Stimulated activated CD4-positive, alpha-beta T cell treated with anti-CD3 and anti-CD28 coated beads, TNF-alpha, amount 100 ng/mL, for 4 hours (primary cell): ENCODE measurements around the gene CETN1.

Source experiments
- DNase-seq, 3 experiments: peaks; one replicate each; pipeline ENCODE4 v3.0.0-alpha.2; 2020; ENCODE audit warnings: low read depth in 3 of 3

CETN1 gene

DNA sequence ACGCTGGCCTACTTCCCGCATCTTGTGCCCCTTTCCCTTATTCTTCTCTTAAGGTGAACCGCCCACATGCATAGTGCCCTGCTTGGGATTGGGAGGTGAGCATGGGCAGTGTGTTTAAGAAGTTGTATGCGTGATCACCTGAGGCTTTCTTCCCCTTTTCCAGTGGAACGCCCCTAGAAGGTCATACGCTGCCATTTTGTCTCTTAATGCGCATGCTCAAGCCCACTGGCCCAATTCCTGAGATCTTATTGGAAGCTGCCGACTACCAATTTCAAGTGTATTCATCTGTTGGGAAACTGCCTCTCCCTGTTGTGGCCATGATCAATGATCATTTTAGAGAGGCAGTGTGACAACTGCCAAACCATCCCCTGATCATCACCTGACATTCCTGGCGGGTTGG, 3.3 kb upstream of the CETN1 start:
- no peak for DNase-seq

DNA sequence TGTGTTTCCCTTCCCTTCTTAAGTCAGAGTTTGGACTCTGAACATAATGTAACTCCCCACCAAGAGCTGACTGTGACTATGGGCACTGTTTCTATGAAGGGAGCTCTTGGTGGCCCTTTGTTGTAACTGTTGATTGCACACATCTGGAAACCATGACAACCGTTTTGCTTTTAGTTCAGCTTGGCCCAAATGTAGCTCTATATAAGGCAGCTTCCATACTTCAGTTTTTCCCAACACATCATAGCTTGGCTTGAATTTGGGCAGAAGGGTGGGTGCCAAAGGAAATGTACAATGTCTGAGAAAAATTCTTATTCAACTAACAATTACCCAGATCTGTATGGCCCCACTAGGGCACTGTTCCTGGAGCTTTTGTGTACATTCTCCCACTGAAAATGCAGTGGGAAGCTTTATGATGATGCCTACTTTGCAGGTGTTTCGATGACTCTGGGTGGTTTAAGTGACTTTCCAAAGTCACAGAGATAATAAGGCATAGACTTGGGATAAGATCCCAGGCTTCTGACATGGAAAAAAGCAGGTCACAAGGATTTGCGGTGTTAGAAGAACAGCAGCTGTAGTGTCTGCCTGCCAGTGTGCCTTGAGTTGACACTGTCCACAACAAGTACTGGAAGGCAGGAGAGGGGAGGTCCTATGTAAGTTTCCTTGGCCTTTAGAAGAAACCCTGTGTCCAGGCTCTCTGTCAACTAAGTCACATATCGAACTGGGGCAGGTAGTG, 2.4 kb upstream of the CETN1 start:
- DNase-seq = no peak

DNA sequence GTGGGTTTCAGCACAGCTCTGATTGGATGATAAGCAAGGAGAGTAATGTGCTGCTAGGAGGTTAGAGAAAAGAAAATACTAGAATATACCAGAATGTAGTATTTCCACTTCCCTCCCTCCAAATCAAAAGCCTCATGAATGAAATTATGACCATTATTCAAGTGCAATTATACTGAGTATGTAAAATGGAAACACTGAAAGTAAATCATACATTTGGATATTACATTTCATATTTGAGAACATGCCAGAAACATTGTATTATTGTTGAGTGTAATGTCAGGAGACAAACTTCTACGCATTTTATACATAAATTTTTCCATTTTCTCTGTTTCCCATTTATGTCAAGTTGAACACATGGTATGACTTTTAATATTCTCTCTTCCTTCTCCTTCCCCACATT, 942 bp upstream of the CETN1 start:
- no peak for DNase-seq

DNA sequence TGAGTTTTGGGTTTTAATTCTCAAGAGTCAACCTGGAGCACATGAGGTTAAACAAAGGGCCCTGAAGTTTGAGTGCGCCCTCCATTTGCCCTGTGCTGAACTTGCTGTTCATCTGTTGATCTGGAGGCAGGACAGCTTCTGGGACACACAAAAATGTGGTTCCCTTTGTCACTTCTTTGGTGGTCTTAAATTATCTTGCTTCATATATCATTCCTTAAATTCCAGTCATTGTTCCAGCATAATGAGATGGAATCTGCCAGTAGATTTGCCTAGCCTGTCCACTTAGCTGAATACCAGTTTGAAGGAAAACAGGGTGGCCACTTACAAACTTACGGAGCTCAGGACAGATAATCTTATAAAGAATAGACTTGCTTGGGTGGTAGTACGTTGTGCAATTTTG, 916 bp downstream of the CETN1 start:
- no peak for DNase-seq

DNA sequence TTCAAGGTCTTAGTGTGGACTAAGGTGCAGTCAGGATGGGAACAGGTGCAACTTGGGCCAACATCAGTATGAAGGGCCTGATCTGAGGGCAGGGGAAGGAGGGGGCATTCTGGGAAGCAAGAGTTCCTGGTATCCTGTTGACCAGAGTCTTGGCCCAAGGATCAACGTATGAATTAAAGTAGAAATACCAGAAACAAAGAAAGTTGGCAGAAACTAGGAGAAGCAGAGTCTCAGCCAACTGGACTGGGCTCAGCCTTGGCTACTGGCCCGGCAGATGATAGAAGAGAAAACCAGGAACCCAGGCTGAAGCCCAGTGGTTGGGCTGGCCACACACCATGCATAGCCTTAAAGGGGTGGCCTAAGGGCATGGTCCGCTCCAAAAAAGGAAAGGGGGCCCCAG, 2.3 kb downstream of the CETN1 start:
- DNase-seq = no peak

DNA sequence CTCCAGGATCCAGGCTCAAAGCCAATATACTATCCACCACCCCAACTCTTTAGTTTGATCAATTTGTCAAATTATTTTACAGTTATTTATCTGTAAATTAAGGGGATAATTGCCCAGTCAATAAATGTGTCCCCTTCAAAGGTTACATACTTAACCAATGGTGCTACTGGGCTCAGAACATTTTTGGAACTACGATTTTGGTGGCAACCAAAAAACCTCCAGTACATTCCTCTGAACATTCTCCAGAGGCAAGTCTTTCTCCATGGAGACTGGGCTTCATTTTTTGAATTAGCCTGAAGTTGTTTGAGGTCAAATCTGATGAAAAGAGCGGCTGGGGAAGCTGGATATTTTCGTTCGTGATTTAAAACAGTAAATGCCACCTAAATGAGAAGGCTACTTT, 14.9 kb downstream of the CETN1 start:
- no peak for DNase-seq

DNA sequence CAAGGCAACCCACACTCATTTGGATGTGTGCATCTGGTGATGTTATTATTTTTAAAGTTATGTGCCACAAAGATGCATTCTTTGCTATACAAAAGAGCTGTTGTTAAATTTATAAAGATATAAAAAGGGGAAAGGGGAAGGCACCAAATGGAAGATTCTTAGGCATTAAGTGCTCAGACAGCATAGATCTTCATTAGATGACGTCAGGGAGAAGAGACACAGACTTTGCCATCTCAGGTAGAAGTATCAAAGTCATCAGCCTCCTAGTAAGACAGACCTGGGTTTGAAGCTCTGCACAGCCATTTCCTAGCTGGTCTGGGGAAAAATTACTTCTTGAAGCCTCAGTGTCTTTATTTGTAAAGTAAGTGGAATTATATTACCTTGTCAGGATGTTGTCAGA, 15.4 kb downstream of the CETN1 start:
- DNase-seq = no peak

DNA sequence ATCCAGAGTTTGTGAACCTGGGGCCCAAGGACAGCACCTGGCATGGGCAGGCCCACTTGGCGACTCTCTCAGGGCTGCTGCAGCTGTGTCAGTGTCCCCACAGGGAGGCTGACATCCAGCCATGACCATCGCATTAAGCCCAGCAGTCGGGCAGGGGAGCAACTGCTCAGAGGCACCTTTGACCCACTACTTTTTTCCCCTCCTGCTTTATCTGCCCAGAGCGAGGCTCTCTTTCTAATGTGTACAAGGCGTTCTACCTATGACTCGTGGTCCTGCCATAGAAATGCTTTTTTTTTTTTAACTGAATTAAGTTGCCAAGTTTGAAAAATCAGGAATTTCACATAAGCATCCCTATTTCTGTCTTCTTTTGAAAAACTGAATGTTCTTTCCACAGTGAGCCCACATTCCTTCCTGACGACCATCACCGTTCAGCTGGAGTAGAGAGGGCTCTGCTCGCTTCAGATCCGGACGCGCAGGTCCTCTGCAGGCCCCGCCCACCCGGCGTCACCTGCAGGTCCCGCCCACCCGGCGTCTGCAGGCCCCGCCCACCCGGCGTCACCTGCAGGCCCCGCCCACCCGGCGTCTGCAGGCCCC, 16.2 kb downstream of the CETN1 start:
- no peak for DNase-seq

DNA sequence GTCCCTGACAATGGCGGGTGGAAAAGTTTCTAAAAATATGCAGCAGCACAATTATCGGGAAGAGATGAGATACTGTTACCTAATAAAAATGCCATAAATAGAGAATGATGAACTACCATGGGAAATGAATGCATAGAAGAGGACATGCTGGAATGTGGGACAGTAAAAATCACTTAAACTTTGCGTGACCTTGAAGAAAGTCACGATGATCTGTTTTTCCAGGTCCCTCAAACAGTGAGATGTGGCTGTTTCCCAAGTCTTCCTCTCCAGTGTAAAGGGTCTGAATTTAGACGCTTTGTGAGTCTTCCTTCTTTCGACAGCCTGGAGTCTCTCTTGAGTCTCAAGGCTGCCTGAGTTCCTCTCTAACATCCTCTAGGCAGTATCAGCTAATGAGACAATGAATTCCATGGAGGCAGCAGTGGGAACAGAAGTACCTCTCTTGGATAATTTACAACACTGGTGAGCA, 18.0 kb downstream of the CETN1 start:
- DNase-seq = no peak

DNA sequence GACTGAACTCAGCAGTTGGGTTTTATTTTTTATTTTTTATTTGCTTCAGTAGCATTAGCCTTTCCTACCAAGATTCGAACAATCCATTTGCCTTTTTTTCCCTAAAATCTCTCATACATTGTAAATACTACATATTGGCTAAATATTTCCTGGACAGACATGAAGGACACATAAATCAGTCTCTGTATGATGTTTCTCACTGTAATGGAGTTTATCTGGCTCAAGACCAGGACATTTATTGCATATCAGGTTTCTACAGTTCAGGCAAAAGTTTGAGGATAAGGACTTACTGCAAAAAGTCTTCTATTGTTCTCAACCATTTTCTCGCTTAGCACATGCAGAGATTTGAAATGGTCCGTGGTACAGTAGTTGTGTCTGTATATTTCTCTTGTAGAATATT, 19.9 kb downstream of the CETN1 start:
- no peak for DNase-seq

DNA sequence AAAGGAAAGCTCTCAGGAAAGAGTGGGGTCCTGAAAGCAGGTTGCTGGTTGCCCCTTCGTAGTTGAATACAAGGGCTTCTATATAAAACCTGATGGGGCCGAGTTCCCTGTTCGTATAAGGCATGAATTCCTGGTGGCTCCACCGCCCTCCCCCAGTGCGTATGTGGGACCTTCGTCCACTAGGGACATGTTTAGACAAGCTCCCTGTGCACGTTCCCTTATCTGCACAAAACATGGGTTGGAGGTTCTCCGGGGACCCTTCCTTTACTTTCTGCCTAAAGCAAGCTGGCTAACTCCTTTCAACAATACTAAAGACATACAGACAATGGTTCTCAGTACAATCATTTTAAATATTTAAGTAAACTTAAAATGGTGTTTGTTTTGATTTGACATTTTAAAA, 24.6 kb downstream of the CETN1 start:
- DNase-seq = no peak

DNA sequence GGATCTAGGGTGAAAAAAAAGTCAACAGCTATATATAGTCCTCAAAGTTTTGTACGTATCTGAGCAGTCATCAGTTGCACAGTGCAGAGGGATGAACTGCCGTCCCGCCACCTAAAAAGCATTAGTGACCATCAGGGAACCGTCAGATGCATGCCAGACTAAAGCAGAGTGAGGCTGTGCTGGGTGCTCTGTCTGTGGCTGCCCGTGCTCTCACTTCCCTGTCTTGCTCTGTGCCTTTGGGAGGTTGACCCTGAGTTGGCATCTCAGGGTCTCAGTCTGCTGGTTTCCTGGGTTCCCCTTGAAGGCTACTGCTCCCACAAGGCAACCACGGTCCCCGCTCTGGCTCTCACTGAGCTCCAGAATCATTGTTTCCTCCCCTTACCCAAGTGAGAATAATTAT, 27.8 kb downstream of the CETN1 start:
- no peak for DNase-seq

DNA sequence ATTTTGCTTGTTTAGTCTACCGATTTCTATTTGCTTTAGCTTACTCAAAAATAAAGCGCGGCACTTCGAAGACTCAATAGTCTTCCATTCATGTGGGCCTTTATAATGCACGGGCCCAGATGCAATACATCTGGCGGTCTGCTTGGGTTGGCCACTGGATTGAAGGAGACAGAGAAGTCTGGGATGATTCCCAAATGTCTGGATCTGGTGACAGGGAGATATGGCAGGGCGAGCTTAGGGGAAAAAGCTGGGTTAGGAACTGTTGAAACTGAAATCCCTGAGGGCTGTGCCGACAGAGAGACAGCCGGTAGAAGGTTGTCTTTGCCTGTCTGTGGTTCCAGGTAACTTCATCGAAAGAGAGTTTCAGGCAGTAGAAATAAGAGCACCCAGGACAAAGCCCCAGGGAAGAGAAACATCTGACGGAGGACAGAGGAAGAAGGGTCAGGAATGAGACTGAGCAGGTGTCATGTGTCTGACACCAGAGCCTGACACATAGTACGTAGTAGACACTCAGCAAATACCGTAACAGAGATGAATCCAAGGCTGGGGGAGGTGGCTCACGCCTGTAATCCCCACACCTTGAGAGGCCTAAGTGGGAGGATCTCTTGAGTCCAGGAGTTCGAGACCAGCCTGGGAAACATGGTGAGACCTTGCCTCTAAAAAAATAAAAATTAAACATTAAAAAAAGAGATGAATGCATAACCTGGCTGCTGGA, 30.2 kb downstream of the CETN1 start:
- no peak for DNase-seq

DNA sequence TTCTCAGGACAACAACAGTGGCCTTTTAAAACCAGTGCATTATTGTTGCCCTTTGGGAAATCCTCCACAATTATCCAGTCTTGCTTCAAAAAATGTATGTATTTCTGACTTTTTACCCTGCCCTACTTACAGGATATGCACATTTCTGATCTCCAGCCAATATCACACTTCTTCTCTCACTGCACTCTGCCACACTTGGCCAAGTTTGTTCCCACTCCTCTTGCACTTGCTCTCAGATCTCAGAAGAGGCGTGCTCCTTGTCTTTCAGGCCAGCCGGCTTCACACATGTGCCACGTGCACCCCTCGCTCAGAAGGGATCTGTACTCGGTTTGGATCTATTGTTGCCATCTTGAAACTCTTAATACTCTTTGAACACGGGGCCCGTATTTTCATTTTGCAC, 32.0 kb downstream of the CETN1 start:
- DNase-seq = no peak

DNA sequence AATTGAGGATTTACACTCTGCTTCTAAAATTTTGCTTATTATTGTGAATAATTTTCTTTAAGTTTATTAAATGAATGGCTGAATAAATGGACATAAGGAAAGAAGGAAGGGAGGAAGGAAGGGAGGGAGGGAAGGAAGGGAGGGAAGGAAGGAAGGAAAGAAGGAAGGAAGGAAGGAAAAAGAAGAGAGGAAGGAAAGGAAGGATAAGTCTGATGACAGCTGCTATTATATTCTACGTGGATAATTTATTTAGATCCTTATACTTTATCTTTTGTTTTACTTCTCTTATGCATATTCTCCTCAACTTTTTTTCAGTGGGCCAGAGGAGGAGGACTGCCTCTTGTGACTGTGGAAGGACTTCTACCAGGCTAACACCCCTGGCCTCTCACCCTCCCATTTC, 34.0 kb downstream of the CETN1 start:
- DNase-seq = no peak

DNA sequence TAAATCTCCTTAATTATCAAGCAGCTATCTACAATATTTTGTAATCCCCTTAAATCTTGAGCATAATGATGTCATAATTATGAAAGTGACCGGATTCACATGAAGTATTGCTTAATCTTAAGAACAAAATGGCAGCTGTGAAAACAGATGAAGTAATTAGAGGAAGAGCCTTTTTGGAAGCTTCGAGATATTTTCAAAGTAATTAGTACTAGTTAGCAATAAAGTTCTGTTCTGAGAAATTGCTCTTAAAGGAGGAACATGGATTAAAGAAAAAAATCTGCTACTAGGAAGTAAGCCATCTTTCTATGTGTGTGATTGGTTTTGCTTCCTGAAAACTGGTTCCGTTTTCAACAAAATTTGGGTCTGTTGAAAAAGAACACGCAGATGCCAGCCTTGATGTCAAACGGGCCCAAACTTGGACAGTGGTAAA, 34.9 kb downstream of the CETN1 start:
- no peak for DNase-seq

DNA sequence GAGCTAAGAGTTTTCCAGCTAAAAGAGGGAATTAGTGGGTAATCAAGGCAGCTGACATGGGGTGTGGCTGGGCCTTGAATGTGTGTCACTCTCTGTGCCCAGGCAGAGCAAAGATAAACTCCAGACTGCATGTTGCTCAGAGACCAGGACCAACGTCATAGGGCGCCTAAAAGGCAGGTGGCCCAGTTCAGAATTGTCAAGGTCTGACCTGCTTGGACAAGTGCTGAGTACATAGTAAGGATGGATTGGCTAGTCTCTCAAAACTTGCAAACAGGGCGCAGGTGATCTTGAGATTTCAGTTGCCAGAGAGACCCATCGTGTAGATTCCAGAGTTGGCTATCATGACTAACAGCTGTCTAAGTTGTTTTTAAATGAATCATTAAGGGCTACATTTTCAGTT, 35.6 kb downstream of the CETN1 start:
- no peak for DNase-seq

DNA sequence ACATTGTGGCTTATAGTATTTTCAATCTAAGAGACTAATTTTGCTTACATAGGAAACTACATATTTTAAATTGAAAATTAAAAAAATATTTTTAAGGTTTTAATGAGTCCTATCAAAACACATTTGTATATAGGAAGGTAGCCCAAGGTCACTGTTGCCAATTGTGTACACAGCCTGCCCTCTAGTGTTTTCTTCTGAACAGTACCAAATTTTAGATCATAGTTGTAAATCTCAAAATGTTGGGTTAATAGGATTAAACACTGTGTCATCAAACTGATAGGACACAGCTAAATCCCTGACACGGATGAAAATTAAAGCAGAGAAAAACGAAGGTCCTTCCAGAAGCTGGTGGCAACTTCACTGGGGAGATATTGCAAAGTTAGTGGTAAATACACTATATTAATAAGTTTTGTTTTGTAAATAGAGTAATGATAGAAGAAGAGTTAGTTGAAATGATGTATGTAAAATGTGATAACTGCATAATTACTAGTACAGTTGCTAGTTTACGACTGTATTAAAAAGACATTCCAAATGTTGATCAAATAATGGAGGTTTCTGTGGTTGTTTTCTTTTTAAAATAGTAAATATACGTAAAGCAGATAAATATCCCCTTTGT, 36.3 kb downstream of the CETN1 start:
- DNase-seq = no peak

DNA sequence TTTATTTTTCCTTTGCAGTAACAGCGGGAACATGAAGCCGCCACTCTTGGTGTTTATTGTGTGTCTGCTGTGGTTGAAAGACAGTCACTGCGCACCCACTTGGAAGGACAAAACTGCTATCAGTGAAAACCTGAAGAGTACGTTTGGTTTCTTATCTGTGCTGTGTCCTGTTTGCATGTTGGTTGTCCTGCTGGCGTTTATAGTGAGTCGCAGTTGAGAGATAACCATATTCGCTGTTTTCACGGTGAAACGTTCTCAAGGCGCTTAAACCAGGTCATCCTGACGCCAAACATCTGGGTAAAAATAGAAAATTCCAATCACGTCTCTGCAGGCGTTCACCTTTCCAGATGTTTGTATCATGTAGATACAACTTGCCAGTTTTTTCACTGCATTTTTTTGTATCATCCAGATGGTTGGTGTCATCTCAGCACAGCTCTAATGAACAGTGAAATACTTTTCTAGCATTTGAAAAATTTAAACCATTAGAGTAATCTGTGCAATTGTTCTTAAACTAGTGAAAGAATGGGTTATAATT, 37.9 kb downstream of the CETN1 start:
- no peak for DNase-seq

DNA sequence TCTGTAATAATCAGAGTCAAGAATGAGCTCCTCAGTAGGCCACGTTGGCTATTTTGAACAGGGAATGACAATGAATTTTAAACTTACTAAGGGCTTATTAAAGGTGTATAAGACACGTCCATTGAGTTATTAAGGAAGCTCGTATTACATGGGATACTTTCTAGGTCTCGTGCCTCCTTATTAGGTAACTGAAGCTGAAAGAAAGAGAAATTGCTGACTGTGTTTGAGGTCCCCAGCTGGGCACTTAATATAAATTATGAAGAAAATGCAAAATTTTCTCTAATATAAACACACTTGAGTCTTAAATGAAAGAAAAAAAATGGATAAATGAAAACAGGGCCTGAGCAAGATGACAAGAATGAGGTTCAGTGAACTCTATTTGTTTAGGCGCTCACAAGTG, 38.4 kb downstream of the CETN1 start:
- no peak for DNase-seq

DNA sequence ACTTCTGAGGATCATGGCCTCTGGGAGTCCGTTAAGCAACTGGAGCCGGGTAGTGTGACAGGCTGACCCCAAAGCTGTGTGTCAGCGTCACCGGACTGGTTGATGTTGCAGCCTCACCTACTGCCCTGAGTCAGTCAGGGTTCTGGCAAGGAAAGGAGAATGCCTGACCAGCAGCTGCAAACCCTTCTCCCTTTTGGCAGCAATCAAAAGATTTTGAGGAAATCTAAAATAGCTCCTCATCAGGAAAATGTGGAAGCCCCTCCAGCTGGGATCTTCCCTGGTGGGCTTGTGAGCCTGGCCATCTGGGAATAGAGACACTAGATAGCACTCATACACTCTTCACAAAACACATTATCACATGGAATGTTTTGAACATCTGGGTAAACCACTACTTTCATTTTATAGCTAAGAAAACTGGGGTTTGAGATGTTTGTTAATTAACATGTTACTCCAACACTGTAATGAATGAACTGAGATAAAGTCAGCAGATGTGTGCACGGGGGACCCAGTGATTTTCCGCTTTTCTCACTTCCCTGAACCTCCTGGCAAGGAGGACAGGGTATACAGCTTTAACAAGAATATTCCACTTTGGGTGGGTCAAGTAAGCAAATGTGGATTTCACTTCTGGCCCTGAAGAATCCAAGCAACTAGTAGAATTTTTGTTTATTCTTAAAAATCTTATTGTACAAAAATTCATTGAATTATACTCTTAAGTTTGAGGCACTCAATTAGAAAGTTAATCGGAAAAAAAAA, 41.3 kb downstream of the CETN1 start:
- no peak for DNase-seq

DNA sequence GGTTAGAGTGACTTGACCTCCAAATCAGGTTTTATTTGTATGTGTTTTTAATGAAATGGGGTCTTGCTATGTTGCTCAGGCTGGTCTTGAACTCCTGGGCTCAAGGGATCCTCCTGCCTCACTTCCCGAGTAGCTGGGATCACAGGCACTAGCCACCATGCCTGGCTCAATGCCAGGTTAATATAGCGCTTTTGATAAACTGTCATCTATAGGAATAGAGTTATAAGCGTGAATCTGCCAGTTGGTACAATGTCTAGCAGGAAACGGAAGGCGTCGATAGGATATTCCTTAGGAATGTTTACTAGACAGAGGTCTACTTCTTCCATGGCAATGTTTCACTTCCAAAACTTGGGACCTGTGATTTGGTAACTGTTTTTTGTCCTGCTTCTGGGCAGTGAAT, 42.1 kb downstream of the CETN1 start:
- DNase-seq = no peak
